CD8-positive, alpha-beta memory T cell (primary cell): Measurements from ENCODE around the gene ERBB2. TPM values are rescaled to one million over a fixed set of nuclear protein-coding genes. Genes with fewer than 3 reads are reported as not detected.

ENCODE experiments used
- CTCF ChIA-PET: fragments of 350-600 bp; sonication (Branson Sonifier 250); formaldehyde crosslinking; loops from one replicate; lab custom pipeline; 2021; ENCODE audit warnings: antibody characterized with exemption; lab: Charles Lee
- POLR2A ChIA-PET: fragments of 350-600 bp; sonication (Branson Sonifier 250); formaldehyde crosslinking; loops from one replicate; lab custom pipeline; 2021; ENCODE audit warnings: antibody characterized with exemption; lab: Charles Lee
- DNase-seq, 5 donors: peaks; one replicate each; pipeline versions ENCODE4 v3.0.0 to v3.0.0-alpha.2; 2020 to 2022; ENCODE audit warnings: mixed read lengths in 1 of 5
- H3K27ac ChIP-seq: one replicate; pipeline ENCODE4 v1.7.0; 2013; ENCODE audit warnings: low read depth, mild to moderate bottlenecking, low read length, moderate library complexity
- H3K27me3 ChIP-seq: 2 replicates; pipeline ENCODE4 v1.7.0; 2013; ENCODE audit warnings: low read length, mild to moderate bottlenecking; ENCODE audit not compliant: insufficient read depth, poor library complexity, severe bottlenecking
- H3K36me3 ChIP-seq: 2 replicates; pipeline ENCODE4 v1.7.0; 2013; ENCODE audit warnings: mild to moderate bottlenecking, low read length, moderate library complexity; ENCODE audit not compliant: insufficient read depth
- H3K4me1 ChIP-seq: 2 replicates; pipeline ENCODE4 v1.7.0; 2013; ENCODE audit warnings: mild to moderate bottlenecking, low read length, moderate library complexity; ENCODE audit not compliant: insufficient read depth
- H3K4me3 ChIP-seq: 2 replicates; pipeline ENCODE4 v1.7.0; 2013; ENCODE audit warnings: mild to moderate bottlenecking, low read length
- H3K9me3 ChIP-seq: 2 replicates; pipeline ENCODE4 v1.7.0; 2013; ENCODE audit warnings: mild to moderate bottlenecking, low read length
- H3K27ac Mint-ChIP-seq, 8 donors: one replicate each; pipeline ENCODE4 v1.8.0; 2020 to 2021; ENCODE audit warnings: mixed read lengths in 8 of 8, mild to moderate bottlenecking in 6 of 8, inconsistent platforms in 3 of 8, moderate library complexity in 3 of 8
- H3K27me3 Mint-ChIP-seq, 2 donors: one replicate each; pipeline ENCODE4 v1.8.0; 2020 to 2021; ENCODE audit warnings: mixed read lengths in 2 of 2, mild to moderate bottlenecking in 1 of 2, moderate library complexity in 1 of 2
- H3K36me3 Mint-ChIP-seq, 3 donors: one replicate each; pipeline ENCODE4 v1.8.0; 2020 to 2021; ENCODE audit warnings: mixed read lengths in 3 of 3, inconsistent platforms in 1 of 3, mild to moderate bottlenecking in 1 of 3
- H3K4me1 Mint-ChIP-seq, 3 donors: one replicate each; pipeline ENCODE4 v1.8.0; 2020 to 2021; ENCODE audit warnings: mixed read lengths in 3 of 3, inconsistent platforms in 1 of 3, mild to moderate bottlenecking in 1 of 3
- H3K4me3 Mint-ChIP-seq, 7 donors: one replicate each; pipeline ENCODE4 v1.8.0; 2020 to 2021; ENCODE audit warnings: mixed read lengths in 7 of 7, mild to moderate bottlenecking in 6 of 7, moderate library complexity in 4 of 7, inconsistent platforms in 2 of 7
- H3K9me3 Mint-ChIP-seq, 5 donors: one replicate each; pipeline ENCODE4 v1.8.0; 2020 to 2022; ENCODE audit warnings: mixed read lengths in 5 of 5, mild to moderate bottlenecking in 3 of 5, moderate library complexity in 2 of 5, inconsistent platforms in 1 of 5
- polyA plus RNA-seq: library from polyadenylated mRNA; unstranded; fragments of 300-500 nt; fragmentation: Illumina TruSeq; gene quantifications from one replicate; pipeline ENCODE4 v1.2.3, GENCODE V29; 2021
- total RNA-seq, 2 experiments: library from RNA; stranded (reverse); gene quantifications; one replicate each; pipeline ENCODE4 v1.2.3, GENCODE V29; 2021

The ERBB2 gene
- total and polyA plus RNA-seq, 3 experiments from 2014 or later: 2.4 to 3.9 (median 3.6) TPM

DNA sequence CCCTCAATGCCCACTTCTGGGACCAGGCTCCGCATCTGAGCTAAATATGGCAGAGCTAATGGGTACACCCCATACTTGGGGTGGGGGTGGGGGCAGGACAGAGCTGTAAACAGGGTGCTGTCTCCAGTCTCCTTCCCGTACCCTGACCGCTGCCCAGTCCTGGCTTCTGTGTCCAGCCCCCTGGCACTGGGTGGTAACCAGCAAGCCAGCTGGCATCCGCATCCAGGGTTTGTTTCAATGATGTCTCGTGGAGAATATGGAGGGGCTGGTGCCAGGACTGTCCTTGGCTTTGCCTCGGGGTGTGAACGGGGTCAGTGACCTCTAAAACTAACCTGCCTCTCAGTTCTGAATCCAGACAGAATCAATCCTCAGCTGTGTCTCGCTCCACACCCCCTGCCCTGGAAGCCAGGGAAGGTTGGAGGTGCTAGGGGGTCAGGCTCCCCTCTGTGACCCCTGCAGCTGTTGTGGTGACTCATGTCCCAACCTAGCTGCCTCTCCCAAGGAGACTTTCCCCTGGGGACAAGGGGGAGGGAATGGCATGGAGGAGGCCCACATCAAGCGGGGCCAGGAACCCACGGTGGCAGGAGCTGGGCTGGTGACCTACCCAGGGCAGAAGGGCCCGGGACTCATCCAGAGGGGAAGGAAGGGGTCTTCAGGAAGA, 33.1 kb upstream of the ERBB2 start:
- Histone ChIP-seq H3K9me3 (no peaks in the 10 kb centered on the region), H3K27me3 (no peaks in the 10 kb centered on the region), H3K27ac (peak overlapping the region; percentile 24), H3K4me1 (peaks cover 6% of the 10 kb centered on the region), H3K36me3 (peaks cover 1% of the 10 kb centered on the region), H3K4me3 (no peak overlapping the region)
- DNase-seq: no peak
- Mint-ChIP-seq H3K36me3 (peaks cover 0 to 13% (median 0%) of the 10 kb centered on the region in 3 donors), H3K9me3 (no peaks in the 10 kb centered on the region), H3K4me1 (peaks cover 4 to 17% (median 6%) of the 10 kb centered on the region in 3 donors), H3K27me3 (peaks cover 3 to 25% of the 10 kb centered on the region in 2 donors), H3K4me3 (peak overlapping the region in 6 of 7 donors; percentile 12 to 57 (median 40)), H3K27ac (peak overlapping the region in 1 of 8 donors; percentile 72)
- ChIA-PET POLR2A (interaction anchor here (0.7 to 2.3 kb wide), 2 partner anchors 21 to 85 kb away, joined by 3 to 6 read pairs; partner anchors contain the start of gene PGAP3), CTCF (interaction anchor here (1.2 to 9.1 kb wide), 7 partner anchors 12 to 314 kb away, joined by 3 to 60 read pairs (median 4); partner anchors contain the start of gene PSMD3)

DNA sequence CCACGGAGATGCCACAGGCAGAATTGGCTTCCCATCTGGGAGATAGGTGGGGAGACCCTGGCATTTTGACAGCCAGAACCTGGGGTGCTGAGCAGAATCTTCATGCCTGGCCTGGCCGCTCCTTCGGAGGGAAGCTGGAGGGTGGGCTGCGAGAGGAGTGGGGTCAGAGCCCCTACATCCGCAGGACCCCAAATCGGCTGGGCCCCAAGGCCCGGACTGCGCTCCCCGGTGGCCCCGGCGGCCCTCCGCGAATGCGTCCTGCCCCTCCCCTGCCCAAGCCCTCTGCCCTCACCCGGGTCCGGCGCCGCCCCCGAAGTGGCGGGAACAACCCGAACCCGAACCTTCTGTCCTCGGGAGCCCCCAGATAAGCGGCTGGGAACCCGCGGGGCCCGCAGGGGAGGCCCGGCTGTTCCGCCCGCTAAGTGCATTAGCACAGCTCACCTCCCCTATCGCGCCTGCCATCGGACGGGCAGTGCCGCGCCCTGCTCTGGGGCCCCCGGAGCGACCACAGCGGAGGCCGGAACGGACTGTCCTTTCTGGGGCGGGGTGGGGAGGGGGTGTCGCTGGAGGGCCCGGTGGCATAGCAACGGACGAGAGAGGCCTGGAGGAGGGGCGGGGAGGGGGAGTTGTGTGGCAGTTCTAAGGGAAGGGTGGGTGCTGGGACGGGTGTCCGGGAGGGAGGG, 32.5 kb upstream of the ERBB2 start:
- DNase-seq: no peak
- H3K4me3 ChIP-seq: no peak overlapping the region
- H3K27ac Mint-ChIP-seq: no peak overlapping the region
- H3K27me3 ChIP-seq: no peaks in the 10 kb centered on the region
- POLR2A ChIA-PET: interaction anchor here (0.7 to 2.3 kb wide), 2 partner anchors 20 to 85 kb away, joined by 3 to 6 read pairs; partner anchors contain the start of gene PGAP3
- peaks cover 6% of the 10 kb centered on the region for H3K4me1 ChIP-seq
- peaks cover 3 to 25% of the 10 kb centered on the region in 2 donors for H3K27me3 Mint-ChIP-seq
- peak overlapping the region; percentile 24 for H3K27ac ChIP-seq
- peaks cover 6 to 21% (median 6%) of the 10 kb centered on the region in 3 donors for H3K4me1 Mint-ChIP-seq
- CTCF ChIA-PET: interaction anchor here (1.2 to 9.1 kb wide), 9 partner anchors 11 to 313 kb away, joined by 3 to 60 read pairs (median 4); partner anchors contain the start of genes MIEN1 and PSMD3
- H3K36me3 Mint-ChIP-seq: peaks cover 0 to 8% (median 0%) of the 10 kb centered on the region in 3 donors
- H3K36me3 ChIP-seq: no peaks in the 10 kb centered on the region
- no peaks in the 10 kb centered on the region for H3K9me3 Mint-ChIP-seq
- H3K4me3 Mint-ChIP-seq: peak overlapping the region; percentile 12 to 81 (median 64)
- no peaks in the 10 kb centered on the region for H3K9me3 ChIP-seq

DNA sequence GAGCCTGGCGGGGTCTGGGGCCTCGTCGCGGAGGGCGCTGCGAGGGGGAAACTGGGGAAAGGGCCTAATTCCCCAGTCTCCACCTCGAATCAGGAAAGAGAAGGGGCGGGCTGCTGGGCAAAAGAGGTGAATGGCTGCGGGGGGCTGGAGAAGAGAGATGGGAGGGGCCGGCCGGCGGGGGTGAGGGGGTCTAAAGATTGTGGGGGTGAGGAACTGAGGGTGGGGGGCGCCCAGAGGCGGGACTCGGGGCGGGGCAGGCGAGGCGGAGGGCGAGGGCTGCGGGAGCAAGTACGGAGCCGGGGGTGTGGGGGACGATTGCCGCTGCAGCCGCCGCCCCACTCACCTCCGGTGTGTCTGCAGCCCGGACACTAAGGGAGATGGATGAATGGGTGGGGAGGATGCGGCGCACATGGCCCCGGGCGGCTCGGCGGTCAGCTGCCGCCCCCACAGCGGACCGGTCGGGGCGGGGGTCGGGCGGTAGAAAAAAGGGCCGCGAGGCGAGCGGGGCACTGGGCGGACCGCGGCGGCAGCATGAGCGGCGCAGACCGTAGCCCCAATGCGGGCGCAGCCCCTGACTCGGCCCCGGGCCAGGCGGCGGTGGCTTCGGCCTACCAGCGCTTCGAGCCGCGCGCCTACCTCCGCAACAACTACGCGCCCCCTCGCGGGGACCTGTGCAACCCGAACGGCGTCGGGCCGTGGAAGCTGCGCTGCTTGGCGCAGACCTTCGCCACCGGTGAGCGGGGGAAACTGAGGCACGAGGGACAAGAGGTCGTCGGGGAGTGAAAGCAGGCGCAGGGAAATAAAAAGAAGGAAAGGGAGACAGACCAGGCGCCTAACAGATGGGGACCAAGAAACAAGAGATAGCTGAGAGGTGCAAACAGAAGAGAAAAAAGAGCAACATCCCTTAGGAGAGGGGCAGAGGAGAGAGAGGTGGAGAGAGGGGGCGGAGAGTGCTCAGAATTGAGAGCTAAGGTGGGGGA, 31.6 kb upstream of the ERBB2 start, which contains the start of gene PNMT:
TSS of gene PNMT (plus strand) at position 509 of the 980 bp plus-strand sequence. CDS start at position 532, 23 bp downstream.
- peaks cover 6% of the 10 kb centered on the region for H3K4me1 ChIP-seq
- H3K4me1 Mint-ChIP-seq: peaks cover 6 to 21% (median 6%) of the 10 kb centered on the region in 3 donors
- H3K36me3 ChIP-seq: no peaks in the 10 kb centered on the region
- H3K4me3 Mint-ChIP-seq: peak within 1 kb of the TSS; percentile 7 to 88 (median 67)
- H3K9me3 Mint-ChIP-seq: no peaks in the 10 kb centered on the region
- ChIA-PET CTCF (interaction anchor here (0.8 to 9.1 kb wide), 14 partner anchors 10 to 312 kb away, joined by 3 to 60 read pairs (median 6); partner anchors contain the start of genes MIEN1, PGAP3 and PSMD3), POLR2A (interaction anchor here (1.0 to 2.3 kb wide), 2 partner anchors 19 to 62 kb away, joined by 3 to 6 read pairs; partner anchors contain the start of genes MIEN1 and PGAP3)
- peak within 1 kb of the TSS; percentile 37 for H3K4me3 ChIP-seq
- peak within 1 kb of the TSS; percentile 24 for H3K27ac ChIP-seq
- peaks cover 3 to 25% of the 10 kb centered on the region in 2 donors for H3K27me3 Mint-ChIP-seq
- DNase-seq: peak; percentile 49 to 76 (median 52)
- peaks cover 0 to 2% (median 0%) of the 10 kb centered on the region in 3 donors for H3K36me3 Mint-ChIP-seq
- peak within 1 kb of the TSS in 3 of 8 donors; percentile 46 to 88 (median 62) for H3K27ac Mint-ChIP-seq
- H3K9me3 ChIP-seq: no peaks in the 10 kb centered on the region
- H3K27me3 ChIP-seq: no peaks in the 10 kb centered on the region

DNA sequence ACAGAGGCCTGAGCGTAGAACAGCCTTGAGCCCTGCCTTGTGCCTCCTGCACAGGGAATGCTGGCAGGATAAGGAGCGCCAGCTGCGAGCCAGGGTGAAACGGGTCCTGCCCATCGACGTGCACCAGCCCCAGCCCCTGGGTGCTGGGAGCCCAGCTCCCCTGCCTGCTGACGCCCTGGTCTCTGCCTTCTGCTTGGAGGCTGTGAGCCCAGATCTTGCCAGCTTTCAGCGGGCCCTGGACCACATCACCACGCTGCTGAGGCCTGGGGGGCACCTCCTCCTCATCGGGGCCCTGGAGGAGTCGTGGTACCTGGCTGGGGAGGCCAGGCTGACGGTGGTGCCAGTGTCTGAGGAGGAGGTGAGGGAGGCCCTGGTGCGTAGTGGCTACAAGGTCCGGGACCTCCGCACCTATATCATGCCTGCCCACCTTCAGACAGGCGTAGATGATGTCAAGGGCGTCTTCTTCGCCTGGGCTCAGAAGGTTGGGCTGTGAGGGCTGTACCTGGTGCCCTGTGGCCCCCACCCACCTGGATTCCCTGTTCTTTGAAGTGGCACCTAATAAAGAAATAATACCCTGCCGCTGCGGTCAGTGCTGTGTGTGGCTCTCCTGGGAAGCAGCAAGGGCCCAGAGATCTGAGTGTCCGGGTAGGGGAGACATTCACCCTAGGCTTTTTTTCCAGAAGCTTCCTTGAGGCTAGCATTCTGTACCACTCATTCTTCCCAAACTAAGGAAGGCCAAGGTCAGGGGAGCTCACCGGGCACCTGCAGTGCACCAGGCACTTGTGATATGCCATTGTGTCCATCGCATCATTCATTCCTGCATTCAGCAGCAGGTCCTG, 29.7 kb upstream of the ERBB2 start:
- no peaks in the 10 kb centered on the region for H3K9me3 Mint-ChIP-seq
- H3K4me3 Mint-ChIP-seq: no peak overlapping the region
- ChIA-PET POLR2A (no interaction called here), CTCF (interaction anchor here (1.8 to 9.1 kb wide), 5 partner anchors 8 to 48 kb away, joined by 5 to 60 read pairs (median 21); partner anchors contain the start of gene PGAP3)
- H3K27ac ChIP-seq: no peak overlapping the region
- H3K4me1 ChIP-seq: peaks cover 9% of the 10 kb centered on the region
- H3K9me3 ChIP-seq: no peaks in the 10 kb centered on the region
- peaks cover 3 to 25% of the 10 kb centered on the region in 2 donors for H3K27me3 Mint-ChIP-seq
- H3K36me3 Mint-ChIP-seq: no peaks in the 10 kb centered on the region
- no peak for DNase-seq
- peaks cover 6 to 21% (median 7%) of the 10 kb centered on the region in 3 donors for H3K4me1 Mint-ChIP-seq
- no peaks in the 10 kb centered on the region for H3K36me3 ChIP-seq
- H3K27ac Mint-ChIP-seq: no peak overlapping the region
- no peak overlapping the region for H3K4me3 ChIP-seq
- H3K27me3 ChIP-seq: no peaks in the 10 kb centered on the region

DNA sequence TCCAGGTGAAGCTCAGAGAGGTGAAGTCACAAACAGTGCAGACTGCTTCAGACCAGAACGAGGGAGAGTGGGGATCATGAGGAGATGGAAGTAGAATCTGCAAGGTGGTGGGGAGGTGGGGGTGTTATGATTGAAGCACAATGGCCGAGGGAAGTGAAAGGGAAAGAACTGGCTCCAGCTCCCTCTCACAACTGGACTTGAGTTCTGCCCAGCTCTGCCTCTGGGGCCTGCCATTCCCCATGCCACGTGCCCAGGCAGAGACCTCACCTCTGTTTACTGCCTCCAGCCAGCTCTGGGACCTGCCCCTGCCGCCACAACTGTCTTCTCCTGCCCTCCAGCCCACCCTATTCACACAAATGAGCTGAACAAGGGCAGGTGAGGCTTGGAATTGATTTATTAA, 29.1 kb upstream of the ERBB2 start:
- ChIA-PET CTCF (interaction anchor here (1.8 to 9.1 kb wide), 4 partner anchors 10 to 49 kb away, joined by 5 to 60 read pairs (median 30); partner anchors contain the start of gene PGAP3), POLR2A (no interaction called here)
- Histone ChIP-seq H3K36me3 (no peaks in the 10 kb centered on the region), H3K27me3 (no peaks in the 10 kb centered on the region), H3K4me3 (no peak overlapping the region), H3K9me3 (no peaks in the 10 kb centered on the region), H3K27ac (no peak overlapping the region), H3K4me1 (peaks cover 15% of the 10 kb centered on the region)
- DNase-seq: no peak
- no peak overlapping the region for H3K27ac Mint-ChIP-seq
- no peak overlapping the region for H3K4me3 Mint-ChIP-seq
- no peaks in the 10 kb centered on the region for H3K36me3 Mint-ChIP-seq
- peaks cover 3 to 22% of the 10 kb centered on the region in 2 donors for H3K27me3 Mint-ChIP-seq
- peaks cover 12 to 28% (median 13%) of the 10 kb centered on the region in 3 donors for H3K4me1 Mint-ChIP-seq
- H3K9me3 Mint-ChIP-seq: no peaks in the 10 kb centered on the region

DNA sequence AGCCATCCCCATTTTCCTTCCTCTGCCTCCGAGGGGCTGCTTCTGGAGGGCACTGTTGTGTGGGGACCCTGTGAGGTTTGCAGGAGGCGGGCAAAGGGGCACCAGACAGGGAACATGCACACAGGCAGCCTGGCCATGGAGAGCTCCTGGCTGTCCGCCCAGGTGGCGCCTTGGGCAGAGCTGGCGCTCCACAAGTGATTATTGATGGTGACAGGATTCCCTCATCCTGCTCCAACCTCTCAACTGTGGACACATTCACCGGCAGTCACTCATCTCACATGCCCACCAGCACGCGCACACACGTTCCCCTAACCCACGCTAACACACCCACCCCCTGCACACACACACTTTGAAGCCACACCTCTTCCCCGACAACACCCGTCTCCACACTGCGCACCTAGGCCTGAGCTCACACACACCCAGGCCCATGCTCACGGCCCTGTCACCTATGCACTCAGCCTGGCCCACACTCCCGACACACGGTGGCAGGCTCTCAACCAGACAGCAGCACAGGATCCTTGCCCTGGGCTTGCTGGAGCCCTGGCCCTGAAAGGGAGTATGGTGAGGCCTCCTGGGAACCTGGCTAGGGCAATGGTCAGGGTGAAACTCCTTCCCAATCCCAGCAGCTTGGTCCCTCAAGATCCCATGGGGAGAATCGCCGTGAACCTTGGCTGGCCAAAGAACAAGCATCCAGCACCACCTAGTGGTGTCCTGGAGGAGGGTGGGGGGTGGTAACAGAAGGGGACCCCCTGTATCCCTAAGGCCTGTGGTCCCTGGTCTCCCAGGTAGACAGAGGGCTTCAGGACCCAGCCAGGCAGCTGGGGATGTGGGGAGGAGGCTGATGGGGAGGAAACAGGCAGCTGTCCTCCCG, 28.0 kb upstream of the ERBB2 start:
- Mint-ChIP-seq H3K9me3 (no peaks in the 10 kb centered on the region), H3K4me1 (peaks cover 24 to 38% (median 24%) of the 10 kb centered on the region in 3 donors), H3K36me3 (no peaks in the 10 kb centered on the region), H3K4me3 (peak overlapping the region in 1 of 7 donors; percentile 72), H3K27me3 (peaks cover 3 to 17% of the 10 kb centered on the region in 2 donors), H3K27ac (peak overlapping the region in 2 of 8 donors; percentile 12 to 23)
- peak in 1 of 5 donors; percentile 38 for DNase-seq
- Histone ChIP-seq H3K36me3 (no peaks in the 10 kb centered on the region), H3K4me1 (peaks cover 27% of the 10 kb centered on the region), H3K9me3 (no peaks in the 10 kb centered on the region), H3K4me3 (no peak overlapping the region), H3K27ac (no peak overlapping the region), H3K27me3 (no peaks in the 10 kb centered on the region)
- CTCF ChIA-PET: interaction anchor here (1.3 to 9.1 kb wide), 6 partner anchors 9 to 59 kb away, joined by 4 to 60 read pairs (median 6); partner anchors contain the start of gene PGAP3
- POLR2A ChIA-PET: no interaction called here
